Mesenteric fat pad (tissue), 1 donor: ENCODE measurements around the gene MYRFL. TPM values are rescaled to one million over a fixed set of nuclear protein-coding genes. Genes with fewer than 3 reads are reported as not detected.
"Not testable (repeated sequence)": the region's sequence is repeated elsewhere in the genome, so short reads cannot be mapped to it uniquely, and the experiment has no call there.

ENCODE experiments used
- DNase-seq: peaks from one replicate; pipeline ENCODE4 v3.0.0-alpha.2; 2020; ENCODE audit warnings: low spot score
- long read RNA-seq: library from polyadenylated mRNA; unstranded; transcript quantifications from one replicate; pipeline ENCODE4 v2.0.0, GENCODE V29; 2020
- total RNA-seq: library from RNA; stranded (reverse); fragmentation: NEBNext Ultra II Directional; extraction: Animal tissue kit (Norgen Biotek cat#: 25700); gene quantifications from one replicate; pipeline ENCODE4 v1.2.1, GENCODE V29; 2021
- donor health status: DM: yes; HTN: yes; CAD: no.

Gene MYRFL
- total RNA-seq: 0.19 TPM
- long read RNA-seq: 0 reads

DNA sequence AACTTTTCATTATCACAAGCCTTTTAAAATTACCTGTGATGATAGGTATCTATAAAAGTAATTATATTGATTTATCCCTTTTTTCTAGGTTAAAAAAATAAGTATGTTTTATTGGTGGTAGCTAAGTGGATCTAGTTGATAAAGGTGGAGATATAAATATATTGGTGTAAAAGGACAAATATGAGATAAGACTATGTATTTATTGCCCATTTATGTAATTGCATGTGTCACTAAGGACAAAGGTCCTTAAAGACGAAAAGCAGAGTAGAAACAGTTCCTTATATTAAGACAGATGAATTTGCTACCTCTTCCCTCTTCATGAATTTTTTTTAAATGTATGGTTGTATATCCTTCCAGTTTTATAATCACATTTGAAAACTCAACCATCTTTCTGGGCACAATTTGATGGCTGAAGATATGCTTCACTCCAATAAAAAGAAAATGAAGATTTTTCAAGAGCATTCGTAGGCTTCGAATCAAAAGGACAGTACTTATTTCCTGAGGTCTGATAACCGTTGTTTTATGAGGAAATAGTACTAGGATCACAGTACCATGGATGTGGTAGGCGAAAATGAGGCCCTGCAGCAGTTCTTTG is at the start of gene MYRFL:
Gene MYRFL (plus strand): TSS at position 262 of the 595 bp plus-strand sequence. CDS start 291 bp downstream, at position 553.
- DNase-seq: no peak

DNA sequence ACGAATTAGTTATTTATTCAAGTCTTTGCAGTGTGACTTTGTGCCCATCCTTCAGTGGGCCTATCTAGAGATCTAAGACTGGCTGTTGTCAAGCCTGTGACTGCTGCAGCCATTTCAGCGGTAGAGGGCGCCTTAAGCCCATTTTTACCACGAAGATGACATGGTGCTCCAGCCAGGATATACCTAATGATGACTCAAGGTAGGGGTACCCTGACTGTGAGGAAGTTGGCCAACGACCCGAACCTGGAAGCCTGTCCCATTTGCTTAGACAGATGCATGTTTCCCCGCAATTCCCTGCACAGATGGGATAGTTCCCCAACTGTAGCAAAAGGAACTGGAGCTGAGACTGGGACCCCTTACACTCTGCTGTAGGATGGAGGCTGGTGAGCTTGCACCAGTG is 45.1 kb upstream of the MYRFL start:
- DNase-seq: no peak

DNA sequence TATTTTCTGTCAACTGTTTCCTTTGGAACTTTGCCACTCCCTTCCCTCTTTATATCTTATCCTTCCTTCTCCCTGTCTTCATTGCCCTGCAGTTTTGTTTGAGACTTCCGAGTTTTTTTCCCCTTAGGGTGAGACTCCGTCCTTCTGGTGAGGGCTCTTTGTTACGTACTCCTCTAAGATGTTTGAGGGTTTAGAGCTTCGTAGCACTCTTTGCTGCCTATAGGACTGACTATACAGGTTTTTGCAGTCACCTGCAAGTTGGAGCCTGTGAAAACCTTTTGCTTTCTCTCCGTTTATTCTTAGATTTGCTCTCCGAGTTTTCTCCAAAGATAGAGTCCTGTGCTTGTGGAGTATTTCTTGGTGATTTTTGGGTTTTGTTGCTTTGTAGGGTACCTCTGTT is 41.7 kb upstream of the MYRFL start:
- DNase-seq: no peak

DNA sequence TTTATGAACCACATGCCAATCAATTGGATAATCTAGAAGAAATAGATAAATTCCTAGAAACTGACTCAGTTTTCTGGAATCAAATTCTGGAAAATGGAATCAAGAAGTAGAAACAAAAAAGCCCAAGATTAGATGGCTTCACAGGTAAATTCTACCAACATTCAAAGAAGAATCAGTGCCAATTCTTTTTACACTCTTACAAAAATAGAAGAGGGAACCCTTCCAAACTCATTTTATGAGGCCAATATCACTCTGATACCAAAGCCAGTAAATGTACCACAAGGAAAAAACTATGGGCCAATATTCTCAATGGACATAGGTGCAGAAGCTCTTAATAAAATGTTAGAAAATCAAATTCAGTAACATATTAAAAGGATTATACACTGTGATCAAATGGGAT is 35.7 kb upstream of the MYRFL start:
- no peak for DNase-seq

DNA sequence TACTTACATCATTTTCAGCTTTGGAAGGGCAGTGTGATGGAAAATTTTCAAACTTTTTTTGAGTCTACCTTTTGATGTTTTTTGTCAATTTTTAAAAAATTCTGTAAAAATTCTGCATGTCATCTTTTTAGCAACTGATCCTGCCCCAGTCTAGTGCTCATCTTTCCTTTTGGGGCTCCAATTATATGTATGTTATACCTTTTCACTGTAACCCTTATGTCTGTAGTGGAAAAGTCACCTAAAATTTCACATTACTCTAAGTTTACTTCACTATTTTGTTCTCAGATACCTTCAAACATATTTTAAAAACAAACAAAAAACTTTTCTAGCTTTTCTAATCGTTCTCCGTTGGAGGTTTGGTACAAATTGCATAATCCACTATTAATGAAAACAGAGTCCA is 32.5 kb upstream of the MYRFL start:
- DNase-seq: no peak

DNA sequence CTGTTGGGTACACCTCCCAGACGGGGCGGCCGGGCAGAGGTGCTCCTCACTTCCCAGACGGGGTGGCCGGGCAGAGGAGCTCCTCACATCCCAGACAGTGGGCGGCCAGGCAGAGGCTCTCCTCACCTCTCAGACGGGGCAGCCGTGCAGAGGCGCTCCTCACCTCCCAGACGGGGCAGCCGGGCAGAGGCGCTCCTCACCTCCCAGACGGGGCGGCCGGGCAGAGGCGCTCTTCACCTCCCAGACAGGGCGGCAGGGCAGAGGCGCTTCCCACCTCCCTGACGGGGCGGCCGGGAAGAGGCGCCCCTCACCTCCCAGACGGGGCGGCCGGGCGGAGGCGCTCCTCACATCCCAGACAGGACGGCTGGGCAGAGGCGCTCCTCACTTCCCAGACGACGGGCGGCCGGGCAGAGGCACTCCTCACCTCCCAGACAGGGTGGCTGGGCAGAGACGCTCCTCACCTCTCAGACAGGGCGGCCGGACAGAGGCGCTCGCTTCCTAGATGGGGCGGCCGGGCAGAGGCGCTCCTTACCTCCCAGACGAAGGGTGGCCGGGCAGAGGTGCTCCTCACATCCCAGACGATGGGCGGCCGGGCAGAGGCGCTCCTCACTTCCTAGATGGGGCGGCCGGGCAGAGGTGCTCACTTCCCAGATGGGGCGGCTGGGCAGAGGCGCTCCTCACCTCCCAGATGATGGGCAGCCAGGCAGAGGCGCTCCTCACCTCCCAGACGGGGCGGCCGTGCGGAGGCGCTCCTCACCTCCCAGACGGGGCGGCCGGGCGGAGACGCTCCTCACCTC is 17.7 kb upstream of the MYRFL start:
- DNase-seq: not testable (repeated sequence)

DNA sequence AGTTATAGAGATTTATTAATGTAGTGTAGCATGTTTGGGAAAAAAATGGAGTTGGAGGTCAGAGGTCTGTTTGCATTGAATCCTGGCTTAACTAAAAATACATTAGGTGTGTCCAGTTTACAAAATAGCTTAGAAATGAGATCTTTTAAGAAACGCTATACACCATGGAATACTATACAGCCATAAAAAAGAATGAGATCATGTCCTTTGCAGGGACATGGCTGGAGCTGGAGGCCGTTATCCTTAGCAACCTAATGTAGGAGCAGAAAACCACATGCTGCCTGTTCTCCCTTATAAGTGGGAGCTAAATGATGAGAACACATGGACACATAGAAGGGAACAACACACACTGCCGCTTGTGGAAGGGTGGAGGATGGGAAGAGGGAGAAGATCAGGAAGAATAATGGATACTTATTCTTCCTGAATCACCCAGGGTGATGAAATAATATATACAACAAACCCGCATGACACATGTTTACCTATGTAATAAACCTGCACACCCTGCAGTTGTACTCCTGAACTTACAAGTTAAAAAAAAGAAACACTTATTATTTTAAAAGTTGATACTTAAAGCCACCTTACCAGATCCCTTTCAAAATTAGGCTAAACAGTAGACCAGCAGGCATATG is 14.0 kb upstream of the MYRFL start:
- DNase-seq: no peak

DNA sequence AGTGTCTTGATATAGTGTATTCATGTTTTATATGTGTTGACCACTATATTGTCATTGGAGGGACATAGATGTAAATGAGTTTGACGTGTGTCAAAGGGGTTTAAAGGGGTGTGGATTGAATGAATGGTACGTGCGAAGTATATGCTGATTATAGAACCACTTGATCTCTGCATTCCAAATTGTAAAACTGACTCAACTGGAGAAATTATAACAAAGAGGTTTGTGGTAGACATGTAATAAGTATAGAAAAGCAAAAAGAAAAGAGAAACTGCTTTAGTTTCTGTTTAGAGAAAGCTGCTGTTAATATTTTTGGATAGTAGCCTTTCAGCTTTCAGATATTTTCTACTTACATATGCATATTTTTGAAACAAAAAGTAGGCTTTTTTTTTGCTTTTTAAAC is 8.9 kb upstream of the MYRFL start:
- no peak for DNase-seq

DNA sequence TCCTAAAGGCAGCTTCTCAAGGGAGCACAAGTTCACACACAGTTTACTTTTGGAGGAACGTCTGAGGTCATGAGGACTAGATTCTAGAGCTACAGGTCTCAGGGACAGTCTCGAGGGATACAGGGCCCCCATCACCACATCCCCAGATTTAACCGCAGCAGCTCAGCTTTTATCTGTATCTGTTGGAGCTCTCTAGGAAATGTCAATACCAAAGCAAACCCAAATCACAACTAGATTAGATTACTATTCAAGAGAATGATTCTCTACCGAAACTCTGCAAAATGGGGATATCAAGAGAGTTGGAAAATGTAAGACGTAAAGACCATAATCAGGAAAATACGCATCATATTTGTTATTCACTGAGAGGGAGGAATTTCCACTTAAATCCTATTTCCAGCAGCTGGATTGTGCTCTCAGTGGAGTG is 4.0 kb upstream of the MYRFL start:
- DNase-seq: no peak

DNA sequence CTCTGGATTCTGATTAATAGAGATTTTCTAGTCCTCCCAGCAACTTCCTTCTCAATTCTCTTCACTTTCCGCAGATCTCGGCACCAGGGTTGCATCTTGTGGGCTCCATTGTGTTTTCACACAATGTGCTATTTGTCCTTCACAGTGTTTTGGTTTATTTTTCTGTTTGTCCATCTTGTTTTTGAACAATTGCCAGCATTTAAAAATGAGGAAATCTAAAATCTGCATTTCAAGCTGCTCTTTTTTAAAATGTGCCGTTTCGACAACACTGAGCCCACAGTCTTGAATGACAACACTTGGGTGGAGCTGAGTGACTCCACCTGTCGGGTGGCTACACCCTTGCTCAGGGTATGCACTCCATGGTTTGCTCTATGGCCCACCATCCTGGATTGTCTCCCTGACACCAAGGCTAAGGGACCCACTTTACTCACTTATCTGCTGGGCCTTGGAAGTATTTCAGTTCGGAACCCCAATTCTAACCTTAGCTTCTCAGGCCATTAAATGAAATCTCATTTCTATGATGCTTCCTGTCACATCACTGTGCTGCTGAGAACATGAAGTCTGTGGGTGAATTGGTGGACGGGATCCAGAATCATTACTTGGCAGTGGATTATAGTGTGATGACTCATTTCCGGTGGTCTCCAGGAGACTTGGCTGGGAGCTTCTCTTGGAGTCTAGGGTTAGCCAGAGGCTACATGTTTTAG is 3.4 kb upstream of the MYRFL start:
- no peak for DNase-seq

DNA sequence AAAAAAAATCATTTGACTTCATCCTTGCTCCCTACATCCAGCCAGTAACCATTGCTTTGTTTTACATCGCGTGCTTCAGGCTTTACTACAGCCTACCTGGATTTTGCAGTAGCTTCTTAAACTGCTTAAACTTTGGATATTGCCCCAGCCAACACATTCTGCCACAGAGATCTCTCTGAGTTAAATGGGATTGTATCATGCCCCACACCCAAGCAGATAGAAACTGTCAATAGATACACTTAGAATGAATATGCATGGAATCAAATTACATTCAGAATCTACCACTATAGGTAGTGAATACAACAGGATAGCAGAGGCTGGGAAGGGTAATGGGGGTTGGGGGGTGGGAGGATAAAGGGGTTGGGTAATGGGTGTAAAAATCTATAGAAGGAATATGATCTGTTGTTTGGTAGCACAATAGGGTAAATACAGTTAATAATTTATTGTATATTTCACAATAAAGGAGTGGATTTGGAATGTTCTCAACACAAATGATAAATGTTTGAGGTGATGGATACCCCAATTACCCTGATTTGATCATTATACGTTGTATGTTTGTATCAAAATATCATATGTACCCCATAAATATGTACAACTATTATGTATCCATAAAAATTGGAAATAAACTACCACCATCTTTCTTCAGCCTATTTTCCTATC is 2.7 kb upstream of the MYRFL start:
- DNase-seq: no peak

DNA sequence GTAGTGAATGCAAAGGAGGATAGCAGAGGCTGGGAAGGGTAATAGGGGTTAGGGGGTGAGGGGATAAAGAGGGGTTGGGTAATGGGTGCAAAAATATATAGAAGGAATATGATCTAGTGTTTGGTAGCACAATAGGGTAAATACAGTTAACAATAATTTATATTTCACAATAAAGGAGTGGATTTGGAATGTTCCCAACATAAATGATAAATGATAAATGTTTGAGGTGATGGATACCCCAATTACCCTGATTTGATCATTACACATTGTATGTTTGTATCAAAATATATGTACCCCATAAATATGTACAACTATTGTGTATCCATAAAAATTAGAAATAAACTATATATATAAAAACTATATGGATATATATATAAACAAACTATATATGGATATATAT is 999 bp upstream of the MYRFL start:
- no peak for DNase-seq

DNA sequence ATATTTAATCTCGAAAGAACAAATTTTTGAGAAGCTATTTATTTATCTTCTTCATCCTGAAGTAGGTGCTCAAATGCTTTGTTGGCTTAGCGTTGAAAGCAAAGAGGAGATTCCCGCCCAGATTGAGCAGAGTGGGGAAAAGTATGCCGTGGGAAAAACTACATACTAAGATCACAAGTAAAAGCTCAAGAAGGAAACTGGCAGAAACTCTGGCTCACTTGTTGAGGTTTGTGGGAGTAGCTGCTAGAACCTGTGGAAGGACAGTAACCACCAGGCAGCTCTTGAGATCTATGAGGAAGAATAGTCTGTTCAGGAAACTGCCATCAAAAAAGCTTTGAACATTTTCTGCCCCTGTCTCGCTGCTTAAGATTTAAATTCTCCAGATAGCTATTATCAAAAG is 3.9 kb downstream of the MYRFL start:
- no peak for DNase-seq

DNA sequence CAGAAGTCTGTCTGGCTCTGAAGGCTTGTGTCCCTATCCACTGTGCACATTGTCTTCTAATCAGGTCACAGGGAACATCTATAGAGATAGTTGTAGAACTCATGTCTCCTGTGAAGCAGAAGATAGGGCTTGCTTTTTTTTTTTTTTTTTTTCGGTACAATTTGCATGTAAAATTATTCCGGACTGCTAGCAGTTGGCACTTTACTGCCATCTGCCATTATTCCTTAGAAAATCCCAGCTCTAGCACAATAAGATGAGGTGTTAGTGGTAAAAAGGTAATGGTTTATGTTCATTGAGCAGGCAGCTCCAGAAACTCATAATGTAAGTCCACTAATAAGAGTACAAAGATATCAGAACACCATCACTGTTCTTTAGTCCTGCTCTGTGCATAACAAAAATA is 8.7 kb downstream of the MYRFL start:
- DNase-seq: no peak

DNA sequence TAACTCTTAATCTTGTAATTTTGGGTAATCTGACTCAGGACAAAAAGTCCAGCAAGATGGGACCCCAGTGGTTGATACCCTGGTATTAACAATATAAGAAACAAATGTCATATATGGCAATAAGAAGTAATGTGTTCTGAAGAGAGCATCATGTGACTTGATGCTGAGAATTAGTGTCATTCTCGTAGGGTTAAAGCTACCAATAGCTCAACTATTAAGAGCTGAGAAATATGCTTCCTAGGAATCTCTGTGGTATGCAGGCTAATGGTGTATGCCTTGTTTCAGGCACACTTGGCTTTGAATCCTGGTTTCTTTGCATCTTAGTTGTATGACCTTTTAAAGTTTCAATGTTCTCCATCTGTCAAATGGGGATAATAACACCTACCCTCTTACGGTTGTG is 9.1 kb downstream of the MYRFL start:
- no peak for DNase-seq

DNA sequence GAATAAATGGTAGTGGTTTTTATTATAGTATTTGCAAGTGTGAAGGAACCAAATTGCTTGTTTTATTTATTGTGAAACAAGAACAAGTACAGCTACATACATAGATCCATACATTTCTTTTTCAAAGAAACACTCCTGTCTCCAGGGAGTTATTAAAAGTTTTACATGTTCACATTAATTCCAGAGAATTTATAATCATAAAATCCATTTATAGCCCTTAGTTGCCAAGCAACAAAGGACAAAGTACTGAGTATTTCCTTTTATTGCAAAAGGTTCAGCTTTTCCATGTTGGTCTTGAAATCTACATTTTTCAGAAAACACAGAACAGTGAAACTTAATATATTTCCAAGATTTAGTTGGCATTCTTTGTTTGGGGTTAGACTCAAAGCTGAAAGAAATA is 9.5 kb downstream of the MYRFL start:
- DNase-seq: no peak

DNA sequence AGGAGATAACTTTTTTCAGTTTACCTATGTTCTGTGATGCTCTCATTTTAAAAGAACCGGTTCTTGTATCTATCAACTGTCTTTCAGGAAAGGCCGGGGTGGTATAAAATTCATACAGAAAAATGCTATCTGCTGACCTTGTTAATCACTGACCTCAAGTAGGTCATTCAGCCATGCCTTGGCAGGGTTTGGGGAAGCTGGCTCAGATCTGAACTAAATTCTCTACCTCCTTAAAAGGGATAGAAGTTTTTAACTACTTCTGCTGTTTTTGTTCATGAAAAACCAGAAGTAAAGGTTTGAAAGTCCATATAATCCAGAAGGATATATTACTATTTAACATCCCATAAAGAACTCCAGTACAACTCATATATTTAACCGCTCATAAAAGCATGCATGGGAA is 10.1 kb downstream of the MYRFL start:
- DNase-seq: no peak

DNA sequence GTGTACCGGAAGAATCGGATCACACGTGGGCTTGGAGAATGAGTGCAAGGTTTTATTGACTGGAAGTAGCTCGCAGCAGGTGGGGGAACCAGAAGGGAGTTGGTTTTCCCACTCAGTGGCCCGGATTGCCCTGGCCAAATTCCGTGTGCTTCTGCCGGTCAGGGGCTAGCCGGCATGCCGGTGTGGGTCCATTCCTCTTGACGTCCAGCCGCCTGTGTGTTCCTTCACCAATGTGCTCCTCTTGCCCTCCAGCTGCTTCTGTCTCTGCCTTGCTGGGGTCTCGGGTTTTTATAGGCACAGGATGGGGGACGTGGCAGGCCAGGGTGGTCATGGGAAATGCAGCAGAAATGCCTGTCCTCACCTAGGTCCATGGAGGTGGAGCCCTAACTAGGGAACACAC is 11.0 kb downstream of the MYRFL start:
- no peak for DNase-seq

DNA sequence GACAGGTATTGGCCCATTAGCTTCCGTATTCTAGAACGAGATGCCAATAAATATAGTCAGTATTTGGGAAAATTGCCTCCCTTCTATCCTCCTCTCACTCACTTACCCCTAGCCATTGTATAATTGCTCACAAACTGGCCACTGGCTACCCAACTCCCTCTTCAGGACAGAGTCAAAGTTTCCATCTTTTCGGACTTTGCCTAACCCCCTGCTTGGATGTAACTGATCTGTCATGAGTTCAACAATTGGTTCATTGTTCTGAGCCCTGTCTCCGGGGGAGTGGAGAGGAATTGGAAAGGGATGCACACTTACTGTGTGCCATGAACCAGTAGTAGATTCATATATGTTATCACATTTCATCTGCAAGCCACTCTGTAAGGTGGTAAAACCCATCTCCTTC is 12.2 kb downstream of the MYRFL start:
- DNase-seq: no peak

DNA sequence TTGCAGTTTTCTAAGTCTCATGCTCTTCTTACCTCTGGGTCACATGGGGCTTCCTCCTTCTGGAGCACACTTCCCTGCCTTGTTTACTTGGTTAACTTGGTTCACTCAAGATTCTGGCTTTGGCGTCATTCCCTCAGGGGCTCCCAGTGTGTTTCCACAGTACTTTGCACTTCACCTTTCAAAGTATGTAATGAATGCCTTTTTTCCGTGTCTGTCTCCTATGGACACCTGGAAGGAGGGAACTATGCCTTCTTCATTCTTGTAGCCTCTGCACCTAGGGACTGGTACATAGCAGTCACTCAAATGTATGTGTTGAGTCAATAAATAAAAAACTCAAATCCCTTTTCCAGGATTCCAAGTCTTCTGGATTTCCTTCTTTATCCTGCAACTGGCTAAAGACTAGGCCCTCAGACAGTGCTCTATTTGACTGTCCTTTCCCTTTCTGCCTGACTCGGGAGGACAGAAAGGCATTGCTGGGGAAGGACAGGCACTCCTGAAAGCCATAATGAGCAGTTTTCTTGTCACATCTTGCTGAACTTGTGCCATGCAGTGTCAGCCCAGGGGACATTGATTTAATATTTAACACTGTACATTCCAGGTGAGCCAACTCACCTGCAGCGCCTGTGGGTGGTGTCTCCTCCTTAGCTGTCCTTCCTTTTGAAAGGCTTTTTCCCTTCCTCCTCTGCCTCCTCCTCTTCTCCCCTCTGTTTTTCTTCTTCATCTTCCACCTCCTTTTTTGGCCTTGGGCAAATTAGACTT is 12.8 kb downstream of the MYRFL start:
- DNase-seq: no peak

DNA sequence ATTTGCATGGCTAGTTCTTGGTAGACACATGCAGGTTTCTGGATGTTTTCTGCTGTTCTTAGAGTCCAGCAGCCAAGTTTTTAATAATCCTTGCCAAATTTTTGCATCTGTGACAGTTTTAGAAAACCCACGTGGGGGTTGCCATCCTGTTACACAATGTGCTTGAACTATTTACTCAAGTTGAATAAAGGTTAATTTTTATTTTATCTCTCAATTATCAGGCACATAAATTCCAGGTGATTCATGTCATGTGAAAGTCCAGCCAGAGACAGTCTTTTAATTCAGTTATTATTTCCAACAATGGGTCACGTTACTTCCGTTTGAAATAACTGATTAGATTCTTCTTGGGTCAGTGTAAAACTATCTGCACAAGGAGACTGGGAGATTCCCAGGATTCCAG is 15.7 kb downstream of the MYRFL start:
- no peak for DNase-seq
